GM11168 (cell line): ENCODE measurements around the gene SLC6A17.

Experiments used
- in situ Hi-C: fragments of 300-500 bp; cut with MboI; formaldehyde crosslinking; loops from one replicate; pipeline ENCODE4 v1.12.0; 2022; ENCODE audit warnings: low sequenced_read_pairs; ENCODE audit not compliant: unreplicated experiment

SLC6A17 gene

DNA sequence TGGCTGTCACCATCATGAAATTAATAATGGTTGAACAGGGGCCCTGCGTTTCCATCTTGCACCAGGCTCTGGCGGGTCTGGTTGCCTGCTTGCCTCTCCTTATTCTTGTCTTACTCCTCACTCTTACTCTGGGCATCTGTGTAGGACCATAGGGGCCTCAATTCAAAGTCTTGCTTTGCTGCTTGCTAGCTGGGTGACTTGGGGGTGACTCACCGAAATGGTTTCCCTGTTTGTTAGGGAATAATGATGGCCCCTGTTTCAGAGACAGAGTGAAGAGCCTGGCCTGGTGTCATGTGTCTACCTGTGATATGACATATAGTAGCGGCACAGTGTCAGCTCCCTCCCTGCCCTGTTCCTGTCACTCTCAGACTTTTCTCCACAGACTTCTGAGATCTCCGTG lies 84.4 kb downstream of the SLC6A17 start:
- in situ Hi-C loops = no loop called here

DNA sequence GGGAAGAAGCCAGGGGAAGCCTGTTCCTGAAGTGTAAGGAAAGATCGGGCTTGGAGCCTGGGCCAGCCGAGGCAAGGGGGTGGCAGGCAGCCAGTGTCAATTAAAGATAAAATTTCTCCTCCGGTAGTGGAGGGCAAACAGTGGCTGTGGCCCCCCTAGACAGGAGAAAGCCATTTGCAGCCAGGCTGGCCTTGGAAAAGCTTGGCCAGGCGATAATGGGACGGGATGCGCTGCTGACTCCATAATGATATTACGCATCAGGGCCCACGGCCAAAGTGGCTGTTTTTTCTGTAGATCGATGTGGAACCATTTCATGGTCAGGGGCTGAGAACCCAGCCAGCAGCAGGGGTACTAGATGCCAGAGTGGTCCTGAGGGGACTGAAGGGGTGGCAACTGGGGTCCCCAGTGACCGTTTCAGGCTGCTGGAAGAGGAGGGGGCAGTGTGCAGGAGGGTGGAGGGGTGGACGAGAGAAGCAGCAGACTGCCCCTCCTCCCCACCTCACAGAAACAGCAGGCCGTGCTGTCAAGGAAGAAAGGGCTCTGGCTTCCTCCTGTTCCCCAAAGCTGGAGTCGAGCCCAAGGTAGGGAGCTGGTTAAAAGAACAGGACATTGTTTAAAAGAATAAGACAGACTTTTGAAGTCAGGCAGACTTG lies 85.0 kb downstream of the SLC6A17 start:
- in situ Hi-C loops = no loop called here

DNA sequence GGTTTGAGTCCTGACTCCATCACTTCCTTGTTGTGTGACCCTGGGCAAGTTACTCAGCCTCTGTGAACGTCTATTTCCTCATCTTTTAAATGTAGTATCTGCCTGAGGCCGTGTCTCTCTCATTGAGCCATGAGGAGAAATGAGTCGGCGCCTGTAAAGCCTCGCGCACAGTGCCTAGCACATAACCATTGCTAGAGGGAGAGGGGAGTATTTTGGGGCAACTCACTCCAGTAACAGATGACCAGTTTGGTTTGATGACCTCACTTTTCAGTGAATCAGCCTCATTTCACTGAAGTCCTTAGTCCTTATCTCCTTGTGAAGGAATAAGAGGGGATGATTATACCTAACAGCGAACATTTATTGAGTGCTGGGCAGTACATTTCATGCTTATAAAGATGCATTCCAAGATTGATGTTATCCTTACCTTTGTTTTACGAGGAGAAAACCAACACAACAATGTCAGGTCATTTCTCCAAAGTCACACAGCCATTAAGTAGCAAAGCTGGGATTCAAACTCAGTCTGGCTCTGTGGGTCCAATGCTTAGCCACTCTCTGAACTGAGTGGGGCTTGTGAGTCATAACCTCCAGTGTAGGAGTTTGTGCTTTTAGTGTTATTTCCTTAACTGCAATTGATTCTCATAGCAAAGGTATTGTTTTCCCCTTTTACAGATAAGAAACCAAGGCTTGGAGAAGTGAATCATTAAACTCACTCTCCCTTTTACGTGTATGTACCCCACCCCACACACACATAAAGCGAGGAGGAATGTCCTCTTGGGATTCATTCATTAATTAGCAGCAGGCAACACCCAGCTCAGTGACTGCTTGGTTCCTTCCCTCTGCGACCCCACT lies 85.8 kb downstream of the SLC6A17 start:
- in situ Hi-C loops = no loop called here

DNA sequence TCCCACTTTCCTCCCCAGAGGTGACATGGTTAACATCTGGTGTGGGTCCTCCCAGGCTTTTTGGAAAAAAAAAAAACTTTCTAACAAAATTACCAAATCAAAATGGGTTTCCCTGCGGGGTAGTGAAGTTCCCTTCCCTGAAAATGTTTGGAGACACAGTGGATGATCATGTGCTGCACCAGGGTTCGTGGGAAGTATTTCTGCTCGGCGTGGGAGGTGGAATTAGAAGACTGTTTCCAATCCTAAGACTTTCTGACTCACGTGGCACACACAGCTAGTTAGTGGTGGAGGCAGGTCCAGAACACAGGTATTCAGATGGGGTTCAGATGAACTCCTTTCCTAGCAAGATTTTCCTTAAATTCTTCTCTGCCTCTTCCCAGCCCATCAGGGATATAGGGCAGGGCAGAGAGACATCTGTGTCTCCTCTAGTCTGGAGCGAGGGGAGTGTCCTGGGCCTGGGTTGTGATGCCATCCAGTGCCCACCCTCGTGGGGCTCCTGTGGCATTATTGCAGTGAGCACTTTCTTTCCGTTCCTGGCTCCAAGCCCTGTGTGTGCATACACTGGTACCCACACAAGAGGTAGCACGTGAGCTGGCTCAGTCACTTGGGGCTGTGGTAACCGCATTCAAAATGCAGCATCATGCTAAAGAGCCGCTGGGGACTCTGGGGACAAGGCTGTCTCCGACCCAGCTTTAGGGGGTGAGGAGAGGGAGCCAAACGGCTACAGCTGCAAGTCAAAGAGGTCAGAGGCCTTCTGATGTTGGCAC lies 87.3 kb downstream of the SLC6A17 start:
- in situ Hi-C loops = no loop called here

DNA sequence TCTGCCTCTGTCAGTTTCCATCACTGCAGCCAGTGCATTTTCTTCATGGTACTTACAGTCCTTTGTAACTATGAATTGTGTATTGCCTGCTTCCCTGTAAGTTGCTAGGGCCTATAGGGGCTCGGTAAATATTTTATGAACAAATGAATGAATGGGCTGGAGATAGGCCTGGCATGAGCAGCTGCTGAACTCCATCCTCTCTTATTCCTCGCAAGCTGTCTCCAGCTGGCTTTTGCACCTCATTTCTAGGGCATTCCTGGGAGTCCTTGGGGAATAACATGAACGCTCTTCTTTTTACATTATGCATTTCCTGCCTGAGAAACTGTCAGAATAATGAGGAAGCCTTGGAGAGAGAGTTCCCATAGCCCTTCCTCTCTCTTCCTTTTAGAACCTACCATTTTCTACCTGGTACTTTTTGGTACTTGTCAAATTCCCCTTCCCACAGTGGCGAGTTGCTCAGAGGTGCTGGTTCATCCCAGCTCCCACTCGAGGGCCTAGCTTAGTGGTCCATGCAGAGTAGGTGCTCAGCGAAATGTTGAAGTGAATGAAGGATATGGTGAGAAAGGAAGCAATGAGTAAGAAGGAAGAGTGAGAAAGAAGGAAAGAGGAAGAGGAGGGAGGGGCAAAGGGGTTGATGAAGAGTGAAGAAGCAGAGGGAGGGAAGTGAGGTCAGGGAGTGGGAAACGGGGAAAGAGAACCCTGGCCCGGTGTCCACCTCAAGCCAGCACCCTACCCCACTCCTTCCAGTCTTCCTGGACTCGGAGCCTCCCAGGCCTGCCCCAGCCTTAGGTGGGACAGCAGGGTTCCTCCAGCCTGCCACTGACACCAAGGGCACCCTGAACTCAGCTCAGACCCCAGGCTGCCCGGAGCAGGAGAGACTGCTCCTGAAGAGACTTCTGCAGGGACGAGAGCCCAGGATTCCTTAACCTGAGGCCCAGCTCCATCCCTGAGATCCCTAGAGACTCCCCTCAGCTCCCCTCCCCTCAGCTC lies 89.4 kb downstream of the SLC6A17 start:
- in situ Hi-C loops = no loop called here

DNA sequence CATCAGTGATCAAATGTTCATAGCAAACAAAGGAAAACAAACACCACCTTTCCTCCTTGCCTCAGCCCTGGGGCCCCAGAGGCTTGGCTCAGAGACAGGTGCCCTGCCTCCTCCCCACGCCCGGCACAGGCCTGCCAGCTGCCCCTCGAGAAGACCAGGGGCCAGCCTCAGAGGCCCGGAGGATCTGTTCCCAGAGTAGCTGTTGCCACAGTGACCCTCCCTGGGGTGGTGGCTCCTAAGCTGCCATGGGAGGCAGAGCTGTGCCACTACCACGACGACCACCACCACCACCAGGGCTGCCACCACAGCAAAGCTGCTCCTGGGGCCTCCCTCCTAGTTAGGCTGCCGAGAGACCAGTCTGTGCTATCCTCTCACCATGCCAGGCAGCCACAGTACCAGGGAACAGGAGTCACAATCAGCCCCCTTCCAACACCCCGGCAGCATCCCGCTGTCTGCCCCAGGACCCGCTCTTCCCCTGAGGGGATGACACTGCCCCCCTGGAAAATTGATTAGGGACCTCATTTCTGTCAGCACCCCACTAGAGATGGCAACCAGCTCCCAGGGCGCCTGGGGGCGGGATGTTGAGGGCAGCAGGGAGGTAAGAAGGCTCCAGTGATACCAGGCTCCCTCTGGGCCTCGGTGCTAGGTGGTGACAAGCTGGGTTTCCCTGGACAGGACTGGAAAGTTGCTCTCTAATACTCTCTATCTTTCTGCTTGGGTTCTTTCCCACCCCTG lies 90.3 kb downstream of the SLC6A17 start:
- in situ Hi-C loops = no loop called here

DNA sequence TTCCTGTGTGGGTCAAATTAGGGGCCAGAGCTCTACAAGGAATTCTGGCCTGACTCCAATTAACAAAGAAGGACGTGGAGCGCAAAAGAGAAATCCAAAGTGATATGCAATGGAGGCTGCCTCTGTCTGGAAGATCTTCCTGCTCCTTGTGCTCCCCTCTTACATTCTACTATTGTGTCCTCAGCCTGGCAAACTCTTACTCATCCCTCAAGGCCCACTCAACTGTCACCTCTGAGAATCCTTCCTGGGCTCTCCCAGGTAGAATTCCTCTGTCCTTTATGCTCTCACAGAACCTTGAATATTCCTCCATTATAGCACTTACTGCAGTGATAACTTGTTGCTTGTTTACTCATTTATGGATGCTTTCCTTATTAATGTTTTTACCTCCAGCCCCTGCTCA lies 91.2 kb downstream of the SLC6A17 start:
- in situ Hi-C loops = no loop called here

DNA sequence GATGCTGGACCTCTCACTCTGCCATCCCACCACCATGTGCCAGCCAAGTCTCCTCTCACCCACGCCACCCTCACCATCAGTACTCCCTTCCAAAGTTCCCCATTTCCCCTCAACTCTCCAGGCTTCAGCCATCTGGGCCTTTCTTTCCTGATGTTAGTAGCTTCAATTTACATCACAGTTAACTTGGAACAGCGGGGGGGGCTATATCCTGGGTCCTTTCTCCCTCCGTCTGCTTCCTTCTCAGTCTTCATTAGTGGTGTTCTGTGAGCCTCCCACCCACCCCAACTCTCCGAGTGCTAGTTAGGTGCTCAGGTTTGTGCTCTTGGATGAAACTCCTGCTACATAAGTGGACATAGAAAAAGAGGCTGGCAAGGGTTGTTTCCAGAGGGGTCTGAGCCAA lies 91.8 kb downstream of the SLC6A17 start:
- in situ Hi-C loops = no loop called here

DNA sequence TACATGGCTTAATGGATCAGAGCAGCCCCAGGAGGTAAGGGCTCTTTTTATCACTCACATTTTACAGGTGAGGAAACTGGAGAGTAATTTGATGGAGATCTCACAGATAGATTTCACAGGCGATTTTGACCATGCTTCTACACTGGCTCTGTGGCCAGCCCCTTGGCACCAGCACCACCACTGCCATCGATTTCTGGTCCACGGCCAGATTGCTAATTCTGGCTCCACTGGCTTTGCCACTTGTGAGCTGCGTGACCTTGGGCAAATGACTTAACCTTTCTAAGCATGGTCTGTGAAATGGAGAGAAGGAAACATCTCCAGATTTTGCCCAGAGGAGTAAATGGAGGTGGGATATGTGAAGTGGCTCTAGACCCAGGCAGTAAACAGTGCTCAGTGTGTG lies 92.4 kb downstream of the SLC6A17 start:
- in situ Hi-C loops = no loop called here

DNA sequence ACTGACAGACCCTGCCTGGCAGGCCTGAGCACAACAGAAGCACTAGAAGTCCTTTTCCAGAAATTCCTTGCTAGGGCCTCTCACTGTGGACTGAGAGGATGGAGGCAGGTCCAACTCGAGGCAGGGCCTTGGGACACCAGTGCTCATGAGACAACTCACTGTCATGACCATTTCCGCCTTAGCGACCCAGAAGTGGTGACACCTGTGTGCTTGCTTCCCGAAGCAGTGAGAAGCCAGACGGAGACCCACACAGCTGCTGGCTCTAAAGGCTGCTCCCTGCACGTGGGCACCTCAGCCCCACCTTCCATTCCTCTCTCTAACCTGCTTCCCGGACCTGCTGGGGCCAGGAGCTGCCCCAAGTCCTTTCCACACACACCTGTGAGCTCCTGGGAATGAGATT lies 92.9 kb downstream of the SLC6A17 start:
- in situ Hi-C loops = no loop called here

DNA sequence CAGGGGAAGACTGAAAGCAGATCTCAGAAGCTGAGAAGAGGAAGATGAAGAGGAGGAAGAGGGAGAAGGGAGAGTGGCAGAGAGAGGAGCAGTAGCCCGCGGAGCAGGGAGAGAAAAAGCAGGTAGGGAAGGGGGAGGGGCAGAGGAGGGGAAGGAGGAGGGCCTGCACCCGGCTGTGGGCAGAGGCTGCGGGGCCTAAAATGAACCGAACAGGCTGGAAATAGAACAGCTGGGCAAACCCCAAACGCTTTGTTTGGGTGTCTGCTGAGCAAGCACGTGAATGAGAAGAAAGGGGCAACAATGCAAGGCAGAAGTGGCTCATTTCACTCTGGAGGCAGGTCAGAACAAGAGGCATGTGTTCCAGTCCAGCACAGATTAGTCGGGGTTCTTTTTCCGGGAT lies 93.3 kb downstream of the SLC6A17 start:
- in situ Hi-C loops = no loop called here

DNA sequence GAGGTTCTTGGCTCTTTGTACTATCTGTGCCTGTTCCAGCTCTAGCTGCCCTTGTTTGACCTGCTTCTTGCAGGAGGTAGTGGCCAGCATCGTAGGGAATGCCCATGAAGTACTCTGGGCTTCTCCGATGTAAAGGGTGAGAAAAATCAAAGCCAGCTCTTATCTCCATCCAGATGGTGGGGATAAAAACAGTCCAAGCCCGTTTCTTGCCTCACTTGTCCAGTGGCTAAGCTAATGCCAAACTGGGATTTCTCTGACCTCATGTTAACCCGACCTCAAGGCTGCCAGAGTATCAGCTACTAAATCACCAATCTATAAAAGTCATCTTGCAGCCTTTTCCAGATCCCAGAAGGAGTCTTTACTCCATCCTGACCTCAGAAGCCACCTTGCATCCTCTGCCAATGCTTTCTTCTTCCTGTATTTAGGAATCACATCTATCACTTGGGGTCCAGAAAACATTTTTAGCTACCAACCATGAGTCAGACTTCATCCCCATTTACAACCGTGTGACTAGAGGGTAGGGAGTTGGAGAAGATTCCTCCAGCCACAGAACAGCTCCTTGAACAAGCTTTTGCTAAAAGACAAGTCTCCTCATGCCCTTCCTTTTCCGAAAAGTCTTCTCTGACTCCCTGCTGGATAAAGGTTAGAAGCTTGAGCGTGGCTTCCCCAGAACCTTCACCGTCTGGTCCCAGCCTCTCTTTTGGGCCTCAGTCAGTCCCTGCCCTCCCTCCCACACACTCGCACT lies 95.8 kb downstream of the SLC6A17 start:
- in situ Hi-C loops = no loop called here

DNA sequence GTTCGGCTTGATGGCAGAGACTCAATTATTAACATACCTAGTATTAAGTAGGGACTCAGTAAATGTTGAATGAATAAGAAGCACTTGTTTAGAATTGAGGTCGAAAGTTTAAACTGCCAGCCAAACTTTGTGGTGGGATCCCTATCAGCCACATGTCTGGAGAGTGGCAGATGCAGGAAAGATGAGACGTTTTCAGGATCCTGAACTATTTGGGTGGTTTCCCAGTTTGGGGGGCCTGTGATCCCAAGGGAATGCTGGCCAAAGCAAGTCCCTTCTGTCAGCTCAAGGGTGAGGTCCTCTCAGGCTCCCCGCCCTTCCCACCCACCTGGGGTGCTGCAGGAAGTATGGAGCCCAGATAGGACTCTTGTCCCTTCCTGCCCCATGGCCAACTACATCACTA lies 98.5 kb downstream of the SLC6A17 start:
- in situ Hi-C loops = no loop called here

DNA sequence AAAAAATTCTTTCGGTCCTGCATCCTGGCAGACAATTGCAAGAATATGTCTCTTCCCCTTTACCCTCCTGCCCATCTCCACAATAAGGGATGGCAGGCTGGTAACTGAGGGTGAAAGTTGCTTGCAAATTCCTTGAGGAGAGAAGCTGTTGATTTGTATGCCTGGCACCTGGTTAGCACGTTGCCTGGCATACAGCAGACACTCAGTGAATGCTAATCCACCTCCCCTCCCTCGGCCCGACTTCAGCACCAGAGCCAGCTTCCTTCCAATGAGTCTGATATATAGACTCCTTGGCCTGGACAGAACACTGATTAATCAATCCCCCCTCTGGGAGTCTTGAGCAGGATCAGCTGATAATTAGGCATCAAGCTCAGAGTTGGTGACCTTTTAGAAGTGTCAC lies 99.0 kb downstream of the SLC6A17 start:
- in situ Hi-C loops = no loop called here

DNA sequence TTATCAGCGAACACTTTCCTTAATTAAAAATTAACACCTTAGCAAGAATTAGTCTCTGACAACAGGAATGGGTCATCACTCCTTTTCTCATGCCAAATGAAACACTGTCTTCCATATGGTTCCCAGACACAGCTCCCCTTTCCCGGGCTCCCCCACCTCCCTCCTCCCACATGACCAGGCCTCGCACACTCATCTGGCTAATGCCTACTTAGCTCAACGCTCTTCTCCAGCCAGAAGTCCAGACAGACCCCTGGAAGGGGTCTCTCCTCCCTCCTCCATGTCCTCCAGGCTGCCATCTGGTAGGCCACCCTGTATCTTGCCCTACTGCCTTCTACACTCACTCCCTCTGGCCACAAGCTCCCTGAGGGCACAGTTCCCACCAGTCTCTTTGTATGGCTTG lies 99.7 kb downstream of the SLC6A17 start:
- in situ Hi-C loops = no loop called here

DNA sequence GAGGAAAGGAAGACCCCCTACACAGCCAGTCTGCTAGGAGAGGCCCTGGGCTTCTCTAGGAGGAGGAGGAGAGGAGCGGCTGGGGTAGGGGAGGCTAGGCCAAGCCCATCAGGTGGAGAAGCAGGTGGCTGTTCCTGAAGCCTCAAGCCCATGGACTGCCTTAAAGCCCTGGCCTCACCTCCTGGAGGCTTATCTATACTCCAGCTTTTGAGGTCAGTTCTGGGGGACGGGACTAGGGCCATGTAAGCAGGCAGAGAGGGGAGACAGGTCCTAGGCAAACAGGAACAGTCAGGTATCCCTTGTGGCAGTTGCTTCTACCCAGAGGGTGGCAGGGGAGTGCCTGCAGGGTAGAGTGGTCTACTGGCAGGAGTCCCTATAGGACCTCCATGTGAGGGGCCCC lies 100.5 kb downstream of the SLC6A17 start:
- in situ Hi-C loops = no loop called here
